ENCODE results near the gene GABRG1. TPM values are rescaled to one million over a fixed set of nuclear protein-coding genes. Genes with fewer than 3 reads are reported as not detected.

GABRG1 gene
- total RNA-seq, result not detected
- long read RNA-seq, result 0 reads

- H3K4me3 ChIP-seq, result no peak within 1 kb of the TSS
- no peaks in the 10 kb centered on the region for H3K4me1 ChIP-seq
- WGBS (ENCODE audit: insufficient coverage, low coverage, low lambda C conversion rate, missing lambda C conversion rate), result 16% methylated on average over 20 of the region's 23 CpGs
- ATAC-seq (no peak), DNase-seq (no peak)
- no peak for TF ChIP-seq CTCF (IDR thresholded peaks at IDR 0.05)
- no peak for TF ChIP-seq POLR2A (IDR thresholded peaks at IDR 0.05)
- no peaks in the 10 kb centered on the region for H3K36me3 ChIP-seq
- H3K27ac ChIP-seq, result no peak within 1 kb of the TSS
- peaks cover 0 to 8% of the 10 kb centered on the region in 2 donors for H3K27me3 ChIP-seq
- no peaks in the 10 kb centered on the region for H3K9me3 ChIP-seq
- intact Hi-C loops (cut with DNase I), result no loop called here
Measured at GRCh38 chr4:46123913-46124755, at the start of gene GABRG1. Gene GABRG1 (minus strand): TSS chr4:46124054. CDS start chr4:46123913, 141 bp downstream.

- Histone ChIP-seq H3K27ac (no peak overlapping the region), H3K4me1 (no peaks in the 10 kb centered on the region), H3K9me3 (no peaks in the 10 kb centered on the region), H3K36me3 (no peaks in the 10 kb centered on the region), H3K27me3 (no peaks in the 10 kb centered on the region), H3K4me3 (no peak overlapping the region)
- 44% methylated on average over 3 of the region's 4 CpGs for WGBS (ENCODE audit: insufficient coverage, low coverage, low lambda C conversion rate, missing lambda C conversion rate)
- ATAC-seq (peak in 3 of 4 donors; percentile 17 to 60 (median 23)), DNase-seq (peak in 1 of 3 donors; percentile 19)
- intact Hi-C loops (cut with DNase I), result no loop called here
- no peak for TF ChIP-seq POLR2A (IDR thresholded peaks at IDR 0.05)
- no peak for TF ChIP-seq CTCF (IDR thresholded peaks at IDR 0.05)
Measured at GRCh38 chr4:46146993-46147392, 23.1 kb upstream of the GABRG1 start.

- Histone ChIP-seq H3K4me3 (no peak overlapping the region), H3K9me3 (no peaks in the 10 kb centered on the region), H3K27me3 (no peaks in the 10 kb centered on the region), H3K4me1 (no peaks in the 10 kb centered on the region), H3K36me3 (no peaks in the 10 kb centered on the region), H3K27ac (no peak overlapping the region)
- intact Hi-C loops (cut with DNase I), result no loop called here
- ATAC-seq (no peak), DNase-seq (no peak)
- TF ChIP-seq POLR2A (IDR thresholded peaks at IDR 0.05) (no peak), CTCF (IDR thresholded peaks at IDR 0.05) (no peak)
- WGBS (ENCODE audit: insufficient coverage, low coverage, low lambda C conversion rate, missing lambda C conversion rate), result 15% methylated on average over 2 of the region's 2 CpGs
Measured at GRCh38 chr4:46131498-46132057, 7.7 kb upstream of the GABRG1 start.

- DNase-seq (no peak), ATAC-seq (no peak)
- no peaks in the 10 kb centered on the region for H3K36me3 ChIP-seq
- H3K4me3 ChIP-seq, result no peak overlapping the region
- H3K27ac ChIP-seq, result no peak overlapping the region
- H3K9me3 ChIP-seq, result no peaks in the 10 kb centered on the region
- H3K4me1 ChIP-seq, result no peaks in the 10 kb centered on the region
- TF ChIP-seq POLR2A (IDR thresholded peaks at IDR 0.05) (no peak), CTCF (IDR thresholded peaks at IDR 0.05) (no peak)
- intact Hi-C loops (cut with DNase I), result no loop called here
- H3K27me3 ChIP-seq, result peaks cover 0 to 8% of the 10 kb centered on the region in 2 donors
- WGBS (ENCODE audit: insufficient coverage, low coverage, low lambda C conversion rate, missing lambda C conversion rate), result 31% methylated on average over 13 of the region's 14 CpGs
Measured at GRCh38 chr4:46124773-46125413, 1.0 kb upstream of the GABRG1 start.

Data from right lobe of liver (tissue), 6 donors.